PC-3 (cell line): ENCODE data around the gene SAP30L.

Source experiments
- CTCF ChIP-seq: fragments of 300-600 bp; sonication (generic); conservative IDR thresholded peaks from 2 replicates; pipeline ENCODE4 v1.5.1; 2017; ENCODE audit warnings: antibody characterized with exemption, low read depth, mild to moderate bottlenecking, low read length
- EZH2phosphoT487 ChIP-seq: fragments of 300-600 bp; sonication (generic); IDR thresholded peaks from 2 replicates; pipeline ENCODE4 v1.6.1; 2018; ENCODE audit warnings: mild to moderate bottlenecking, antibody characterized with exemption, low read length, borderline replicate concordance

- TF ChIP-seq CTCF (no peak), EZH2phosphoT487 (no peak)
Measured at GRCh38 chr5:154401931-154402330, 43.9 kb upstream of the SAP30L start.
